GM06990 (cell line): ENCODE measurements around the gene OGG1.

Experiments used
- DNase-seq: peaks from one replicate; pipeline ENCODE4 v3.0.0-alpha.2; 2011; ENCODE audit not compliant: insufficient read length; ENCODE audit errors: extremely low read depth
- H3K27me3 ChIP-seq: replicated peaks from 2 replicates; pipeline ENCODE4 v1.6.0; 2011; ENCODE audit warnings: low read length; ENCODE audit not compliant: control insufficient read depth, insufficient read depth
- H3K36me3 ChIP-seq: 2 replicates; pipeline ENCODE4 v1.5.1; 2011; ENCODE audit warnings: low read length; ENCODE audit not compliant: control insufficient read depth, insufficient read depth
- H3K4me3 ChIP-seq: replicated peaks from 2 replicates; pipeline ENCODE4 v1.5.1; 2011; ENCODE audit warnings: low read depth, mild to moderate bottlenecking, control low read depth, low read length
- CTCF ChIP-seq: IDR thresholded peaks from 2 replicates; pipeline ENCODE4 v1.5.1; 2011; ENCODE audit warnings: low read length, control low read depth, mild to moderate bottlenecking, inconsistent platforms; ENCODE audit not compliant: insufficient read depth, poor library complexity, severe bottlenecking

Gene OGG1

GRCh38 chr3:9803494-9803893, 53.7 kb downstream of the OGG1 start:
- DNase-seq: no peak
- Histone ChIP-seq H3K4me3 (no peak overlapping the region), H3K36me3 (peaks cover 46% of the 10 kb centered on the region), H3K27me3 (no peaks in the 10 kb centered on the region)
- no peak for TF ChIP-seq CTCF

GRCh38 chr3:9804996-9805395, 55.2 kb downstream of the OGG1 start:
- peaks cover 42% of the 10 kb centered on the region for H3K36me3 ChIP-seq
- no peak overlapping the region for H3K4me3 ChIP-seq
- DNase-seq: no peak
- H3K27me3 ChIP-seq: no peaks in the 10 kb centered on the region
- no peak for TF ChIP-seq CTCF

- no peaks in the 10 kb centered on the region for H3K27me3 ChIP-seq
- no peak for TF ChIP-seq CTCF
- no peak overlapping the region for H3K4me3 ChIP-seq
- H3K36me3 ChIP-seq: peaks cover 38% of the 10 kb centered on the region
- no peak for DNase-seq
Observed at GRCh38 chr3:9806137-9806536, 56.4 kb downstream of the OGG1 start.
